HG02981 (cell line): ENCODE data around the gene TBRG1.
"Not testable (repeated sequence)": the region's sequence is repeated elsewhere in the genome, so short reads cannot be mapped to it uniquely, and the experiment has no call there.

Source experiments
- ATAC-seq: cut with Tn5 transposase; IDR thresholded peaks from one replicate; pipeline ENCODE4 v1.9.1; 2021; ENCODE audit warnings: mild to moderate bottlenecking, moderate library complexity; ENCODE audit not compliant: unreplicated experiment

Gene TBRG1

GRCh38 chr11:124622531-124623451 is at the start of gene TBRG1:
Gene TBRG1 (plus strand): TSS chr11:124622864. CDS start chr11:124623084, 220 bp downstream.
- peak; percentile 97 for ATAC-seq

GRCh38 chr11:124577716-124578427 is 44.8 kb upstream of the TBRG1 start:
- ATAC-seq: no peak

- ATAC-seq: no peak
Measured at GRCh38 chr11:124578761-124579160, 43.9 kb upstream of the TBRG1 start.

- no peak for ATAC-seq
Measured at GRCh38 chr11:124581817-124582216, 40.8 kb upstream of the TBRG1 start.

GRCh38 chr11:124582565-124582964 is 40.1 kb upstream of the TBRG1 start:
- no peak for ATAC-seq

- ATAC-seq: no peak
Measured at GRCh38 chr11:124583781-124584180, 38.9 kb upstream of the TBRG1 start.

DNA sequence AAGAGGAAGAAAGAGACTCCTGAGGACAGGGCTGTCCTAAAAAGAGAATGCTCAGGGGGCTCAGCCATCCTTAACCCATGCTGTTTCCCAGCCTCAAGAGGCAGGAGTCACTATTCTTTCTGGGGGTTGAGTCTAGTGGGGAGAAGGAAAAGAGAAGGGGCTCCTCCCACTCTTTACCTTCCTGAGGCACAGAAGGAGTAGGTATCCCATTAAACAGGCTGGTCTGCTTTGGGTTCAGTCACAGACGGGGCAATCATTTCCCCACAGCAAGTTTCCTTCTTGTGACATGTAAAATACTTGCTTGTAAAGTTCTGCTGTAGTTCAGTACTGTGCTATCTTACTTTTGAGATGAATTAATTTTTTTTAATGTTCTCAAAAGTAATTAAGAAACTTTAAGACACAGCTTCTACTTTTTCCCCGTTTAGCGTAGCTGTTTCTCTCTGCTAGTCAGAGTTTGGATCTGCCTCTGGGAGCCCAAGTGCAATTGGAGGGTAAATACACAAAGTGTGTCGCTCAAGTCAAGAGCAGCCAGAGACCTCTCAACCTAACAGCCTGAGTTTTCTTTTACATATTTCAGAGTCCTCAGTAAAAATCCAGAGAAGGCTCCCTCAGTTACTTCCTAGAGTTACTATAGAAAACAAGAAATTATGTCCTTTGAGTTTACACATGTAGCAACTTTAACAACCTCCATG is 37.8 kb upstream of the TBRG1 start:
- no peak for ATAC-seq

DNA sequence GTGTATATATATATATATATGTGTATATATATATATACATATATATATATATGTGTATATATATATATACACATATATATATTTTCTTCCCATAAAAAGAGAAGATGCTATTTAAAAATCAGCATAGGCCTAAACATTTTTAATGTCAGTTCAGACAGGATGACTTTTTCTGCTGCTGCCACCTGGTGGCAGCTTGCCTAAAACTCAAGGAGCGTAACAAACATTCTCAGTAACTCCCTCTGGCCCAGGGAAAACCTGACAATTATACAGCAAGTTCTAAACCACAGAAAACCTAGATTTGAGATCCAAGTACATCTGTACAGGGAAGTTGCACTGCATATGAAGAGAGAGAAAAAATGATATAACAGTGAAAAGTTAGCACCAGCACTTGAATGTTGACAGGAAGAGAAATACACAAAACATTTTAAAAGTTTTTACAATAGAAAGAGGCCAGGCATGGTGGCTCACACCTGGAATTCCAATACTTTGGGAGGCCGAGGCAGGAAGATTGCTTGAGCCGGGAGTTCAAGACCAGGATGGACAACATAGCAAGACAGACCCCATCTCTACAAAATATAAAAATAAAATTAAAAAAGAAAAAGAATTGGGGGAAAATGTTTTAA is 36.3 kb upstream of the TBRG1 start:
- no peak for ATAC-seq

DNA sequence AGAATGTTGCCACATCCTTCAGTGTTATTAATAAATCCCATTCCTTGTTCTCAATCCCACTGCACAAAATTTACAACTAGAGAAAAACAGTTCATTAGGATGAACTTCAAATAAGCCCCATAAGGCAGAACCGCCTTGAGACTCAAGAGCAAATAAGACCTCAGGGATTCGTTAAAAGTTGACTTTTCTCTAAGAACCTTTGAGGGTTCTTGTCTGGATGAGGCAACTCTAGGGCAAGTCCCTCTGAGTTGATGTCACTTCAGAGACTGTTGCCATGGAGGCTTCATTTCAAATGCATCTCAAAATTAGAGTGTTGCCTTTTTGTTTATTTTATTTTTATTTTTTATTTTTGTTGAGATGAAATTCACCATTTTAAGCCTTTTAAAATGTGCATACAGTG is 31.2 kb upstream of the TBRG1 start:
- ATAC-seq: no peak

DNA sequence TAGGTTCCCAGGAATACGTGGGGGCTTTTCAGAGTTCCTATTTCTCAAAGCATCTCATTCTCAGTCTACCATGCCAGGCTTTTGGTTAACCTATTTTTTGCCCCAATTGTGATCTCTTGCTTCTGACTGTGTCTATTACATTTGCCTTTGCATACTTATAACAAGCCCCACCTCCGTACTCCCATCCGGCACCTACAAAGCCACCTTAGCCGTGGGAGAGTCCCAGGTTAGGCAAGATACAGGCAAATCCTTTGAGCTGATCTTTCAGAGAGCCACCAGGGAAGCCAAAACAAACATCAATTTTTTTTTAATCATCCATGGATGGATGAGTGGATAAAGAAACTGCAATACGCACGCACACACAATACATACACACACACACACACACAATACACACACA is 30.0 kb upstream of the TBRG1 start:
- ATAC-seq: no peak

GRCh38 chr11:124595302-124595701 is 27.4 kb upstream of the TBRG1 start:
- no peak for ATAC-seq

DNA sequence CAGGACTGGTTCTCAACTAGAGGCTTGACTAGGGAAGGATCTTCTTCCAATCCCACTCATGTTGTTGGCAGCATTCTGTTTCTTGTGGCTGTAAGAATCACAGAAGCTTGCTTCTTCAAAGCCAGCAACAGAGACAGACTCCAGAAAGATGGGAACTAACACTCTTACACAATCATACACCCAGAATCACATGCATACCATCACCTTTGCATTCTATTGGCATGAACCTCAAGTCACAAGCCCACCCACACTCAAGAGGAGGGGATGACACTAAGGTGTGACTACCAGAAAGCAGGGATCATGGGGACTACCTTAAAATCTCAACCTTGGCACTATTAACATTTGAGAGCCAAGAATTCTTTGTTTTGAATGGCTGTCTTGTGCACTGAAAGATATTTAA is 25.0 kb upstream of the TBRG1 start:
- no peak for ATAC-seq

GRCh38 chr11:124600621-124601320 is 21.9 kb upstream of the TBRG1 start:
- no peak for ATAC-seq

GRCh38 chr11:124602193-124602592 is 20.5 kb upstream of the TBRG1 start:
- no peak for ATAC-seq

GRCh38 chr11:124602723-124603122 is 19.9 kb upstream of the TBRG1 start:
- not testable (repeated sequence) for ATAC-seq

DNA sequence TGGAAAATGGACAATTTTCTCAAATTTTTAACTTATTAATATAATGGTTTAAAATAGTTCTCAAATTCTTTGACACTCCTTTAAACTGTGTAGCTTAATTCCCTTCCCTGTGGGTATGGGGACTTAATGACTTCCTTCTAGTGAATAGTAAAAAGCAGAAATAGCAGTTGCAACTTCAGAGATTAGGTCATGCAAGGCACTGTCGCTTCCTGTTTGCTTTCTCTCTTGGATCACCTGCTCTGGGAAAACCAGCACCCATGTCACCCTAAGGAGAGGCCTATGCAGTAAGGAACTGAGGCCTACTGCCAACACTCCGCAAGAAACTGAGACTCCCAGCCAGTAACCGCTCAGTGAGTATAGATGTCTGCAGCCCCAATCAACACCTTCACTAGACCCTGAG is 16.9 kb upstream of the TBRG1 start:
- no peak for ATAC-seq

DNA sequence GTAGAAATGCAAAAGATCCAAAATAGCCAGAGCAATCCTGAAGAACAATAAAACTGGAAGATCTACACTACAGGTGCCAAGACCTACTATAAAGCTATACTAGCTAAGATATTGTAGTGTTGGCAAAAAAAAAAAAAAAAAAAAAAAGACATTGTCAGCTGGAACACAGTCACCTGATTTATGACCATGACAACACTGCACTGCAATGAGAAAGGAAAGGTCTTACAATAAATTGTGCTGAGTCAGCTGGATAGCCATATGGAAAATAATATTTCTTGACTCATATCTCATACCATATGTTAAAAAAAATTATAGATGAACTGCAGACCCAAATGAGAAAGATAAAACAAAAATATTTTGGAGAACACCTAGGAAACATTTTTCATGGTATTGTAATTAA is 14.5 kb upstream of the TBRG1 start:
- no peak for ATAC-seq

GRCh38 chr11:124610295-124610694 is 12.4 kb upstream of the TBRG1 start:
- ATAC-seq: no peak

DNA sequence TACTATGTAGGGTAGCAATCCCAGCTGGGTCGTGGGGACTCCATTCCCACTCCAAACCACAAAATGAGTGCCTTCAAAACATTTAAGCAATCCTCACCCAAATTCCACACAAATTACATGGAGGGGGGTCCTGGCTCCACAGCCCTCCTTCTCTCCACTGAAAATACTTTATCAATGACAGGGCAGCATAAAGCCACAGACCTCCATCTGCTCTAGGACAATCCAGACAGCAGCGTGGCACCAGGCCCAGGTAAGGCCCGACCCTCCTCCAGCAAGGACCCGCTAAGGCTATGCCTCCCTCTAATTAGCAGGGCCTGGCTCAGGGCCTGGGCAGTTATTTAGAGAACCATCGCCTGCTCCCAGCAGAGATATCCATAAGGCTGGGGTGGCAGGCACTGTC is 11.6 kb upstream of the TBRG1 start, which contains the start of gene PANX3:
TSS of gene PANX3 (plus strand) at position 365 of the 400 bp plus-strand sequence. CDS start 129 bp downstream, outside the sequence.
- ATAC-seq: no peak

DNA sequence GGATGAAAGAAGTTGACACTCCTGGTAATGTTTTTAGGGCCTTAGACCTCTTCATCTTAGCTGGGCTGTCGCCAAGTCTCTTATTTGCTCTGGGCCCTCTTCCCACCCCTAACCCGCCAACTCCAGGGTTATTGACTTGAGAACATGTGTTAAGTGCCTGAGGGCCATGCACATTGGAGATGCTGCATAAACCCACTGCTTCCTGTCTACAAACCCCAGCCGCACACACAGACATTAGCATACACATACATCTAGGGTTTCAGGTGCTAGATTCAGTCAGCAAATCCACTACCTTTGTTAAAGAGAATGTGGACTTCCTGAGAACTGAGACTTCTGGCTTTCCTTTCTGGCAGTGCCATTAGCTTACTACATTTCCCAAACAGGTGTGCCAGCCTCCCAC is 10.6 kb upstream of the TBRG1 start:
- peak; percentile 48 for ATAC-seq
